Esophagus squamous epithelium (tissue), 5 donors: ENCODE data around the gene CEACAM1. TPM values are rescaled to one million over a fixed set of nuclear protein-coding genes. Genes with fewer than 3 reads are reported as not detected.
"Not testable (repeated sequence)": the region's sequence is repeated elsewhere in the genome, so short reads cannot be mapped to it uniquely, and the experiment has no call there.

Experiments used
- DNase-seq: peaks from one replicate; lab custom pipeline; 2025; lab: John Stamatoyannopoulos, UW
- H3K27ac ChIP-seq, 4 donors: fragments of 200-600 bp; sonication (generic); one replicate each; pipeline ENCODE4 v1.5.1; 2016 to 2019; ENCODE audit warnings: mild to moderate bottlenecking in 1 of 4
- H3K27me3 ChIP-seq, 4 donors: fragments of 200-600 bp; sonication (generic); 1 replicate in 3 of 4; 2 replicates in 1 of 4; pipeline versions ENCODE4 v1.5.1 to v1.6.0; 2017 to 2021; ENCODE audit warnings: antibody characterized with exemption in 1 of 4
- H3K36me3 ChIP-seq, 3 donors: fragments of 200-600 bp; sonication (generic); one replicate each; pipeline ENCODE4 v1.5.1; 2016 to 2019
- H3K4me1 ChIP-seq, 3 donors: fragments of 200-600 bp; sonication (generic); one replicate each; pipeline ENCODE4 v1.5.1; 2017 to 2019
- H3K4me3 ChIP-seq, 4 donors: fragments of 200-600 bp; sonication (generic); 1 replicate in 3 of 4; 2 replicates in 1 of 4; pipeline ENCODE4 v1.5.1; 2016 to 2019; ENCODE audit warnings: mild to moderate bottlenecking in 2 of 4, moderate library complexity in 1 of 4
- H3K9me3 ChIP-seq, 3 donors: fragments of 200-600 bp; sonication (generic); one replicate each; pipeline ENCODE4 v1.5.1; 2016 to 2019
- POLR2A ChIP-seq, 4 donors: fragments of 450-650 bp; IDR thresholded peaks; one replicate each; pipeline ENCODE4 v1.6.1; 2017; ENCODE audit warnings: antibody characterized with exemption in 4 of 4, mild to moderate bottlenecking in 4 of 4, moderate library complexity in 3 of 4
- WGBS, 2 donors: methylation state at CpG; one replicate each; pipeline ENCODE4 v1.1.5; 2018; 5-methylcytosine and 5-hydroxymethylcytosine counted together
- intact Hi-C: fragments of 100-400 bp; cut with DNase I; formaldehyde crosslinking; loops from one replicate; pipeline ENCODE4 v1.15.0; 2022
- total RNA-seq, 4 donors: library from RNA; depleted of rRNA; stranded (reverse); fragments of >200 nt; gene quantifications; one replicate each; pipeline ENCODE4 v1.1.0, GENCODE V29; 2016
- TF ChIP-seq, protein P1 (sequence below), 6 experiments: fragments of 450-650 bp in 4 of 6; fragments of 200-600 bp in 2 of 6; sonication (generic) in 2 of 6; IDR thresholded peaks; one replicate each; pipeline ENCODE4 v1.5.1; 2016 to 2019; ENCODE audit warnings: antibody characterized with exemption in 6 of 6, mild to moderate bottlenecking in 4 of 6, moderate library complexity in 4 of 6
- donor health status: DM: yes; HTN: yes; CAD: no.

CEACAM1 gene
- total RNA-seq, 4 donors from 2014 or later: 34.7 to 135 (median 67.3) TPM

DNA sequence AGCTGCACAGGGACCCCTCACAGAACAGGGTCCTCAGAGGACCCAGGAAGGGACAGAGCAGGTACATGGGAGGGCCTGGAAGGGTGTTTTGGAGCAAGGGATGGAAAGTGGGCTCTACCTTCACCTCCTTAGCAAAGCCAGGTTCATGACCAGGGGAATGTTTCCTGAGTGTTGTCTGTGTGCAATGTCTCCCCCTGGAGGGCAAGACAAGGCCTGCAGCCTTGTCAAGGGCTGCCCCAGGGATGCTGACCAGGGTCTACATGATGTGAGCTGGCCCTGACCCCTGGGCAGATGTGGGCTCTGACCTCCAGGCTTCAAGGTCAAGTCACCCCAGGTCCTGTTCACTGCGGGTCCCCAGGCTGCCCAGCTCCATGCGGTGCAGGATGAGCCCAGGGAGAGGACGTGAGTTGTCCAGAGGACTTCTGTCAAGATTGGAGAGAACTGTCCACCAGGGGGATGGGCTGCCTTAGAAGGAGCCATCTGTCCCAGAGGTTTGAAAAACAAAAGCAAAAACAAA, 1.0 kb upstream of the CEACAM1 start:
- H3K36me3 ChIP-seq: no peaks in the 10 kb centered on the region
- TF ChIP-seq POLR2A (IDR thresholded peaks at IDR 0.05): no peak
- TF ChIP-seq, protein P1, sequence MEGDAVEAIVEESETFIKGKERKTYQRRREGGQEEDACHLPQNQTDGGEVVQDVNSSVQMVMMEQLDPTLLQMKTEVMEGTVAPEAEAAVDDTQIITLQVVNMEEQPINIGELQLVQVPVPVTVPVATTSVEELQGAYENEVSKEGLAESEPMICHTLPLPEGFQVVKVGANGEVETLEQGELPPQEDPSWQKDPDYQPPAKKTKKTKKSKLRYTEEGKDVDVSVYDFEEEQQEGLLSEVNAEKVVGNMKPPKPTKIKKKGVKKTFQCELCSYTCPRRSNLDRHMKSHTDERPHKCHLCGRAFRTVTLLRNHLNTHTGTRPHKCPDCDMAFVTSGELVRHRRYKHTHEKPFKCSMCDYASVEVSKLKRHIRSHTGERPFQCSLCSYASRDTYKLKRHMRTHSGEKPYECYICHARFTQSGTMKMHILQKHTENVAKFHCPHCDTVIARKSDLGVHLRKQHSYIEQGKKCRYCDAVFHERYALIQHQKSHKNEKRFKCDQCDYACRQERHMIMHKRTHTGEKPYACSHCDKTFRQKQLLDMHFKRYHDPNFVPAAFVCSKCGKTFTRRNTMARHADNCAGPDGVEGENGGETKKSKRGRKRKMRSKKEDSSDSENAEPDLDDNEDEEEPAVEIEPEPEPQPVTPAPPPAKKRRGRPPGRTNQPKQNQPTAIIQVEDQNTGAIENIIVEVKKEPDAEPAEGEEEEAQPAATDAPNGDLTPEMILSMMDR (IDR thresholded peaks at IDR 0.05): peak; percentile 80 to 93 (median 88)
- DNase-seq: no peak
- peak overlapping the region; percentile 77 to 86 (median 84) for H3K27ac ChIP-seq
- H3K4me1 ChIP-seq: peaks cover 11 to 44% (median 11%) of the 10 kb centered on the region in 3 donors
- intact Hi-C loops: loop anchor here (2.0 kb wide), 1 partner anchor 79 kb away; no protein-coding TSS in a partner anchor
- no peaks in the 10 kb centered on the region for H3K27me3 ChIP-seq
- H3K9me3 ChIP-seq: no peaks in the 10 kb centered on the region
- WGBS, 2 donors: 86% methylated on average over 1 of the region's 3 CpGs; no CpG with 5 or more reads in 1 of the 2 donors
- H3K4me3 ChIP-seq: peak overlapping the region in 2 of 4 donors; percentile 41 to 55

DNA sequence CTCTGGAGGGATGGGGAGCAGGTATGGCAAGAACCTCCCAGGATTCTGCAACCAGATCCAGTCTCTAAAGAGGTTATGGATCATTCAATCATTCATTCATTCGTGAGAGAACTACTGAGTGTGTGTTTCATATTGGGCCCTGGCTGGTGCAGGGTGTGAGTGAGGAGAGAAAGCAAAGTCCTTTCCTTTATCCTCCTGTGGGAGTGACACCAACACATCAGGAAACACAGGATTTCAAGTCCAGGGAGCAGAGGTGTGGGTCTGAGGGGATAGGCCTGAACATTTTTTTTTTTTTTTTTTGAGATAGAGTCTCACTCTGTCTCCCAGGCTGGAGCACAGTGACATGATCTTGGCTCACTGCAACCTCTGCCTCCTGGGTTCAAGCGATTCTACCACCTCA, 3.3 kb downstream of the CEACAM1 start:
- TF ChIP-seq, protein P1 (IDR thresholded peaks at IDR 0.05): no peak
- TF ChIP-seq POLR2A (IDR thresholded peaks at IDR 0.05): no peak
- WGBS, 2 donors: 82 to 85% methylated on average over 2 of the region's 2 CpGs
- H3K4me3 ChIP-seq: no peak overlapping the region
- intact Hi-C loops: no loop called here
- peaks cover 11 to 44% (median 11%) of the 10 kb centered on the region in 3 donors for H3K4me1 ChIP-seq
- H3K27ac ChIP-seq: no peak overlapping the region
- H3K9me3 ChIP-seq: no peaks in the 10 kb centered on the region
- no peak for DNase-seq
- H3K27me3 ChIP-seq: no peaks in the 10 kb centered on the region
- H3K36me3 ChIP-seq: peaks cover 0 to 26% (median 0%) of the 10 kb centered on the region in 3 donors

DNA sequence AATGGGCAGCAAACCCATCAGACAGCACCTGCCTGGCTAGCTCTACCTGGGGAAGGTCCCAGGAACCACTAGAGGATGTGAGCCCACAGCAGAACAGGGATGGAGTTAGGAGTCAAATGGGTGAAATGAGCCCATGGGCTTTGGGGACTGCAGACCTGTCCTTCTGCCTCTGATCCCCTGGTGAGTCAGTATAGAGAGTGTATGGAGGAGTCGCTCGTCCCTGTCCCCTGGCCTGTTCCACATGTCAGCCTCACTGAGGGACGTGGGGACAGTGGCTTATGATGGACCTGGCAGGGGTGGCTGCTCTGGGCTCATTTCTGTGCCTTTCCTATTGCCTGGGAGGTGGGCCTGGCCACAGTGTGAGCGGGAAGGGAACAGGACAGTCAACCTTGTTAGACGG, 4.0 kb downstream of the CEACAM1 start:
- intact Hi-C loops: no loop called here
- Histone ChIP-seq H3K9me3 (no peaks in the 10 kb centered on the region), H3K27ac (no peak overlapping the region), H3K4me3 (no peak overlapping the region), H3K36me3 (peaks cover 0 to 31% (median 0%) of the 10 kb centered on the region in 3 donors), H3K27me3 (no peaks in the 10 kb centered on the region), H3K4me1 (peaks cover 8 to 41% (median 11%) of the 10 kb centered on the region in 3 donors)
- 79 to 83% methylated on average over 2 to 5 of the region's 5 CpGs for WGBS, 2 donors
- DNase-seq: no peak
- TF ChIP-seq POLR2A (IDR thresholded peaks at IDR 0.05): no peak
- TF ChIP-seq, protein P1 (IDR thresholded peaks at IDR 0.05): no peak

GRCh38 chr19:42522262-42522661, 6.0 kb downstream of the CEACAM1 start:
- intact Hi-C loops, H3K9me3 ChIP-seq, H3K27me3 ChIP-seq, H3K4me3 ChIP-seq, H3K27ac ChIP-seq, DNase-seq: not testable (repeated sequence)
- 77 to 96% methylated on average over 10 to 12 of the region's 12 CpGs for WGBS, 2 donors
- Histone ChIP-seq H3K4me1 (peaks cover 0 to 22% (median 0%) of the 10 kb centered on the region in 3 donors), H3K36me3 (peaks cover 0 to 47% (median 0%) of the 10 kb centered on the region in 3 donors)

DNA sequence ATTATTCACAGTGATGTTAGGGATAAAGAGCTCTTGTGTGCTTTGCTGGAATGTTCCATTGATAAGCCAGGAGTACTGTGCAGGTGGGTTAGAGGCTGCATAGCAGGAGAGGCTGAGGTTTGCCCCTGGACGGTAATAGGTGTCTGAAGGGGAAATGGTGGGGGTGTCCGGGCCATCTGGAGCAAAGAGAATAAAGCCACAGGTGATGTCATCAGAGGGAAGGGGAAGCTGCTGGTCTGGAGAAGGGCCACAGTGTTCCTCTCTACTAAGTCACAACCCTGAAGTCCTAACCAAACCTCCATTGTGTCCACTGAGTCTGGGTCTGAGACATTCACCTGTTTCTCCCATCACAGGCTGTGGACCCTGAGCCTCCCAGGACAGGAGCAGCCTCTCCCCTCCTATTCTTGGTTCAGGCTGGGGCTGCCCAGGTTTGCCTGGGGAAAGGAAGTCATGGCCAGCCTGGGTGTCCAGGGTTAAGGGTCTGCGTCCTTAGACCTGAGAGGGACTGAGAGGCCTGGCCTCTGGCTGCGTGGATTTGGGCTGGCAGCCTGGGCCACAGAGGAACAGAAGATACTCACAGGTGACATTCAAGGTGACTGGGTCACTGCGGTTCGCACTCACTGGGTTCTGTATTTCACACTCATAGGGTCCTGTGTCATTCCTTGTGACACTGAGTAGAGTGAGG, 6.8 kb downstream of the CEACAM1 start:
- no peak for TF ChIP-seq POLR2A (IDR thresholded peaks at IDR 0.05)
- TF ChIP-seq, protein P1 (IDR thresholded peaks at IDR 0.05): no peak
- H3K4me3 ChIP-seq: no peak overlapping the region
- intact Hi-C loops: no loop called here
- no peak overlapping the region for H3K27ac ChIP-seq
- H3K4me1 ChIP-seq: peaks cover 0 to 15% (median 0%) of the 10 kb centered on the region in 3 donors
- H3K27me3 ChIP-seq: no peaks in the 10 kb centered on the region
- WGBS, 2 donors: 63% methylated on average over 2 of the region's 6 CpGs; no CpG with 5 or more reads in 1 of the 2 donors
- H3K9me3 ChIP-seq: no peaks in the 10 kb centered on the region
- peaks cover 0 to 47% (median 0%) of the 10 kb centered on the region in 3 donors for H3K36me3 ChIP-seq
- no peak for DNase-seq
